HepG2 (cell line): ENCODE measurements around the gene RPLP2. TPM values are rescaled to one million over a fixed set of nuclear protein-coding genes. Genes with fewer than 3 reads are reported as not detected.

Experiments
- BHLHE40 ChIP-seq: IDR thresholded peaks from 2 replicates; pipeline ENCODE4 v1.6.1; 2011; ENCODE audit warnings: low read length, improper control_type of control experiment
- CCAR2 ChIP-seq: fragments of 200-400 bp; formaldehyde crosslinking; optimal IDR thresholded peaks from 2 replicates; pipeline ENCODE3; 2018; ENCODE audit warnings: low read depth, mild to moderate bottlenecking, low read length, moderate library complexity
- FOXO4 ChIP-seq: sonication (generic); formaldehyde crosslinking; conservative IDR thresholded peaks from 2 replicates; pipeline ENCODE4 v1.8.1; 2023; ENCODE audit warnings: missing genetic modification reagents
- HHEX ChIP-seq: IDR thresholded peaks from 2 replicates; pipeline ENCODE4 v1.6.1; 2016; ENCODE audit warnings: control low read depth
- HMG20B ChIP-seq: conservative IDR thresholded peaks from 2 replicates; pipeline ENCODE4 v1.6.1; 2016; ENCODE audit warnings: missing genetic modification reagents, missing compliant biosample characterization
- HNRNPLL ChIP-seq: fragments of 200-400 bp; formaldehyde crosslinking; IDR thresholded peaks from 2 replicates; pipeline ENCODE4 v1.6.1; 2017; ENCODE audit warnings: mild to moderate bottlenecking, low read depth, low read length; ENCODE audit not compliant: poor library complexity, severe bottlenecking
- KDM5A ChIP-seq: fragments of 200-600 bp; sonication (generic); IDR thresholded peaks from 2 replicates; pipeline ENCODE4 v1.7.0; 2018; ENCODE audit warnings: antibody characterized with exemption, mild to moderate bottlenecking, low read length, borderline replicate concordance
- MAFG ChIP-seq: sonication (generic); formaldehyde crosslinking; IDR thresholded peaks from 2 replicates; pipeline ENCODE4 v1.5.1; 2020; ENCODE audit warnings: mild to moderate bottlenecking, missing genetic modification reagents
- MAX ChIP-seq: IDR thresholded peaks from 2 replicates; pipeline ENCODE4 v1.6.1; 2012; ENCODE audit warnings: inconsistent platforms
- MEF2D ChIP-seq: sonication (generic); formaldehyde crosslinking; IDR thresholded peaks from 2 replicates; pipeline ENCODE4 v1.5.1; 2020; ENCODE audit warnings: mild to moderate bottlenecking, missing genetic modification reagents
- POLR2G ChIP-seq: fragments of 200-400 bp; formaldehyde crosslinking; IDR thresholded peaks from 2 replicates; pipeline ENCODE4 v1.6.1; 2018; ENCODE audit warnings: mild to moderate bottlenecking, low read depth, low read length, moderate library complexity
- RARA ChIP-seq: IDR thresholded peaks from 2 replicates; pipeline ENCODE4 v1.6.1; 2016; ENCODE audit warnings: missing genetic modification reagents, missing compliant biosample characterization
- RFX3 ChIP-seq: IDR thresholded peaks from 2 replicates; pipeline ENCODE4 v1.6.1; 2016; ENCODE audit warnings: missing biosample characterization, missing genetic modification reagents
- SAFB2 ChIP-seq: sonication (generic); formaldehyde crosslinking; IDR thresholded peaks from 2 replicates; pipeline ENCODE4 v1.5.1; 2020; ENCODE audit warnings: missing genetic modification reagents, low read depth, mild to moderate bottlenecking, borderline replicate concordance
- SP140L ChIP-seq: sonication (generic); formaldehyde crosslinking; IDR thresholded peaks from 2 replicates; pipeline ENCODE4 v1.4.0; 2020; ENCODE audit warnings: missing genetic modification reagents, borderline replicate concordance
- TCF12 ChIP-seq, 2 experiments: fragments of 450-650 bp in 1 of 2; sonication (generic) in 1 of 2; formaldehyde crosslinking in 1 of 2; IDR thresholded peaks; 2 replicates each; pipeline versions ENCODE4 v1.6.1 to v1.8.0; 2017 to 2022; ENCODE audit warnings: antibody characterized with exemption in 1 of 2, mild to moderate bottlenecking in 1 of 2, missing genetic modification reagents in 1 of 2, moderate library complexity in 1 of 2
- THAP11 ChIP-seq: IDR thresholded peaks from 2 replicates; pipeline ENCODE4 v1.6.1; 2016; ENCODE audit warnings: missing biosample characterization, missing genetic modification reagents
- ZBTB7A ChIP-seq: sonication (generic); formaldehyde crosslinking; IDR thresholded peaks from 2 replicates; pipeline ENCODE4 v1.8.0; 2022; ENCODE audit warnings: mild to moderate bottlenecking, missing genetic modification reagents
- ZC3H13 ChIP-seq: sonication (generic); formaldehyde crosslinking; IDR thresholded peaks from 2 replicates; pipeline ENCODE4 v1.8.1; 2023; ENCODE audit warnings: mild to moderate bottlenecking, missing genetic modification reagents, moderate library complexity
- ZFAT ChIP-seq: sonication (generic); formaldehyde crosslinking; conservative IDR thresholded peaks from 2 replicates; pipeline ENCODE4 v1.8.1; 2023; ENCODE audit warnings: missing genetic modification reagents, inconsistent platforms
- ZNF136 ChIP-seq: sonication (generic); formaldehyde crosslinking; IDR thresholded peaks from 2 replicates; pipeline ENCODE4 v1.8.1; 2022; ENCODE audit warnings: low read depth, mild to moderate bottlenecking, moderate library complexity, missing genetic modification reagents
- ZNF224 ChIP-seq: sonication (generic); formaldehyde crosslinking; IDR thresholded peaks from 2 replicates; pipeline ENCODE4 v1.5.0; 2020; ENCODE audit warnings: mild to moderate bottlenecking, missing genetic modification reagents
- ZNF530 ChIP-seq: sonication (generic); formaldehyde crosslinking; IDR thresholded peaks from 2 replicates; pipeline ENCODE4 v1.5.0; 2020; ENCODE audit warnings: low read depth, mild to moderate bottlenecking, missing genetic modification reagents
- polyA plus RNA-seq, 8 experiments: library from polyadenylated mRNA; depleted of rRNA in 3 of 8; stranded (reverse) in 7 of 8; unstranded in 1 of 8; fragments of >200 nt; fragmentation: Illumina TruSeq in 4 of 8; extraction: Trizol in 4 of 8; gene quantifications; 2 replicates each; pipeline versions ENCODE4 v1.2.1 to v1.2.3, GENCODE V29; 2011 to 2016; ENCODE audit warnings: low read depth in 4 of 8, missing spikeins in 1 of 8, mixed read lengths in 1 of 8; ENCODE audit not compliant: insufficient read depth in 1 of 8
- total RNA-seq, 5 experiments: library from RNA; depleted of rRNA; stranded (reverse); fragments of >200 nt; fragmentation: Illumina TruSeq; extraction: Trizol; gene quantifications; 2 replicates each; pipeline ENCODE4 v1.2.3, GENCODE V29; 2016; ENCODE audit warnings: low read depth in 1 of 5
- TF ChIP-seq, protein P1 (sequence below): sonication (generic); formaldehyde crosslinking; IDR thresholded peaks from 2 replicates; pipeline ENCODE4 v1.4.0; 2020; ENCODE audit warnings: missing genetic modification reagents
- TF ChIP-seq, protein P2 (sequence below), 2 experiments: fragments of 450-650 bp in 1 of 2; sonication (generic) in 1 of 2; formaldehyde crosslinking; IDR thresholded peaks; 2 replicates each; pipeline versions ENCODE4 v1.5.0 to v1.8.0; 2020 to 2022; ENCODE audit warnings: mild to moderate bottlenecking in 1 of 2, missing genetic modification reagents in 1 of 2
- TF ChIP-seq, protein P3 (sequence below): conservative IDR thresholded peaks from 2 replicates; pipeline ENCODE4 v1.6.1; 2018; ENCODE audit warnings: missing genetic modification reagents

Gene RPLP2
- total and polyA plus RNA-seq, 2 of the 13 experiments (the other 11 are each of a cell fraction or from before 2014, with no cell fraction given) = 978 to 2,106 TPM

- TF ChIP-seq RARA (no peak; the same call in 1 of the 2 replicates), HNRNPLL (no peak), ZNF224 (CRISPR knock-in tag) (no peak), SP140L (CRISPR knock-in tag) (no peak), HMG20B (CRISPR knock-in tag) (no peak), ZNF530 (CRISPR knock-in tag) (peak; percentile 54; the same call in 1 of the 2 replicates), ZNF136 (CRISPR knock-in tag) (no peak), RFX3 (no peak), THAP11 (no peak; the same call in 1 of the 2 replicates), BHLHE40 (no peak), KDM5A (no peak), SAFB2 (no peak), ZBTB7A (CRISPR knock-in tag) (0 out of 2 replicates have a peak, but pooled peaks have one; percentile 42), MAFG (CRISPR knock-in tag) (no peak), ZC3H13 (CRISPR knock-in tag) (0 out of 2 replicates have a peak, but pooled peaks have one; percentile 66), ZFAT (no peak), FOXO4 (CRISPR knock-in tag) (no peak), HHEX (CRISPR knock-in tag) (no peak), MEF2D (CRISPR knock-in tag) (no peak), CCAR2 (no peak), POLR2G (no peak), TCF12 (IDR thresholded peaks at IDR 0.05) (no peak), TCF12 (CRISPR knock-in tag; IDR thresholded peaks at IDR 0.05) (no peak), MAX (peak; percentile 56)
- TF ChIP-seq, protein P1, sequence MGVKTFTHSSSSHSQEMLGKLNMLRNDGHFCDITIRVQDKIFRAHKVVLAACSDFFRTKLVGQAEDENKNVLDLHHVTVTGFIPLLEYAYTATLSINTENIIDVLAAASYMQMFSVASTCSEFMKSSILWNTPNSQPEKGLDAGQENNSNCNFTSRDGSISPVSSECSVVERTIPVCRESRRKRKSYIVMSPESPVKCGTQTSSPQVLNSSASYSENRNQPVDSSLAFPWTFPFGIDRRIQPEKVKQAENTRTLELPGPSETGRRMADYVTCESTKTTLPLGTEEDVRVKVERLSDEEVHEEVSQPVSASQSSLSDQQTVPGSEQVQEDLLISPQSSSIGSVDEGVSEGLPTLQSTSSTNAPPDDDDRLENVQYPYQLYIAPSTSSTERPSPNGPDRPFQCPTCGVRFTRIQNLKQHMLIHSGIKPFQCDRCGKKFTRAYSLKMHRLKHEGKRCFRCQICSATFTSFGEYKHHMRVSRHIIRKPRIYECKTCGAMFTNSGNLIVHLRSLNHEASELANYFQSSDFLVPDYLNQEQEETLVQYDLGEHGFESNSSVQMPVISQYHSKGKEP (CRISPR knock-in tag) = no peak
- TF ChIP-seq, protein P2, sequence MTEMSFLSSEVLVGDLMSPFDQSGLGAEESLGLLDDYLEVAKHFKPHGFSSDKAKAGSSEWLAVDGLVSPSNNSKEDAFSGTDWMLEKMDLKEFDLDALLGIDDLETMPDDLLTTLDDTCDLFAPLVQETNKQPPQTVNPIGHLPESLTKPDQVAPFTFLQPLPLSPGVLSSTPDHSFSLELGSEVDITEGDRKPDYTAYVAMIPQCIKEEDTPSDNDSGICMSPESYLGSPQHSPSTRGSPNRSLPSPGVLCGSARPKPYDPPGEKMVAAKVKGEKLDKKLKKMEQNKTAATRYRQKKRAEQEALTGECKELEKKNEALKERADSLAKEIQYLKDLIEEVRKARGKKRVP (CRISPR knock-in tag; IDR thresholded peaks at IDR 0.05) = no peak
- TF ChIP-seq, protein P3, sequence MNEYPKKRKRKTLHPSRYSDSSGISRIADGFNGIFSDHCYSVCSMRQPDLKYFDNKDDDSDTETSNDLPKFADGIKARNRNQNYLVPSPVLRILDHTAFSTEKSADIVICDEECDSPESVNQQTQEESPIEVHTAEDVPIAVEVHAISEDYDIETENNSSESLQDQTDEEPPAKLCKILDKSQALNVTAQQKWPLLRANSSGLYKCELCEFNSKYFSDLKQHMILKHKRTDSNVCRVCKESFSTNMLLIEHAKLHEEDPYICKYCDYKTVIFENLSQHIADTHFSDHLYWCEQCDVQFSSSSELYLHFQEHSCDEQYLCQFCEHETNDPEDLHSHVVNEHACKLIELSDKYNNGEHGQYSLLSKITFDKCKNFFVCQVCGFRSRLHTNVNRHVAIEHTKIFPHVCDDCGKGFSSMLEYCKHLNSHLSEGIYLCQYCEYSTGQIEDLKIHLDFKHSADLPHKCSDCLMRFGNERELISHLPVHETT = no peak
These were observed 33.0 kb upstream of the RPLP2 start (continued) for GRCh38 chr11:776561-777287.
